Calu3 (cell line): Measurements from ENCODE around the gene CCN5. TPM values are rescaled to one million over a fixed set of nuclear protein-coding genes. Genes with fewer than 3 reads are reported as not detected.

Experiments used
- BruUV-seq: library from RNA; stranded (reverse); fragments of 400-500 nt; replicated peaks from 2 replicates; lab custom pipeline; 2021; lab: Mats Ljungman, UMichigan
- CTCF ChIA-PET: fragments of 300-600 bp; sonication (Branson Sonifier 250); formaldehyde crosslinking; loops from one replicate; lab custom pipeline; 2022; ENCODE audit warnings: antibody characterized with exemption; lab: Charles Lee
- DNase-seq: peaks from one replicate; pipeline ENCODE4 v3.0.0; 2022
- H3K27ac Mint-ChIP-seq: one replicate; pipeline ENCODE4 v1.8.0; 2022; ENCODE audit warnings: mixed read lengths; ENCODE audit not compliant: unreplicated experiment
- H3K27me3 Mint-ChIP-seq: one replicate; pipeline ENCODE4 v1.8.0; 2022; ENCODE audit warnings: mixed read lengths; ENCODE audit not compliant: unreplicated experiment
- H3K36me3 Mint-ChIP-seq: one replicate; pipeline ENCODE4 v1.8.0; 2022; ENCODE audit warnings: mild to moderate bottlenecking, moderate library complexity, mixed read lengths; ENCODE audit not compliant: insufficient read depth, unreplicated experiment
- H3K4me1 Mint-ChIP-seq: one replicate; pipeline ENCODE4 v1.8.0; 2022; ENCODE audit warnings: mild to moderate bottlenecking, low read depth, mixed read lengths; ENCODE audit not compliant: unreplicated experiment
- H3K4me3 Mint-ChIP-seq: one replicate; pipeline ENCODE4 v1.8.0; 2022; ENCODE audit warnings: mild to moderate bottlenecking, low read depth, moderate library complexity, mixed read lengths; ENCODE audit not compliant: unreplicated experiment
- H3K9me3 Mint-ChIP-seq: one replicate; pipeline ENCODE4 v1.8.0; 2022; ENCODE audit warnings: low read depth, mixed read lengths; ENCODE audit not compliant: unreplicated experiment
- CTCF ChIP-seq: fragments of 200-600 bp; IDR thresholded peaks from one replicate; pipeline ENCODE4 v1.8.0; 2022; ENCODE audit warnings: antibody characterized with exemption; ENCODE audit not compliant: unreplicated experiment
- intact Hi-C: fragments of 100-400 bp; cut with micrococcal nuclease; formaldehyde crosslinking; loops from one replicate; pipeline ENCODE4 v1.10.0; 2022; ENCODE audit not compliant: unreplicated experiment
- total RNA-seq: library from RNA; stranded (reverse); gene quantifications from 2 replicates; pipeline ENCODE4 v1.2.3, GENCODE V29; 2022

CCN5 gene
- total RNA-seq, 1 experiment from 2014 or later, result 0.94 TPM

DNA sequence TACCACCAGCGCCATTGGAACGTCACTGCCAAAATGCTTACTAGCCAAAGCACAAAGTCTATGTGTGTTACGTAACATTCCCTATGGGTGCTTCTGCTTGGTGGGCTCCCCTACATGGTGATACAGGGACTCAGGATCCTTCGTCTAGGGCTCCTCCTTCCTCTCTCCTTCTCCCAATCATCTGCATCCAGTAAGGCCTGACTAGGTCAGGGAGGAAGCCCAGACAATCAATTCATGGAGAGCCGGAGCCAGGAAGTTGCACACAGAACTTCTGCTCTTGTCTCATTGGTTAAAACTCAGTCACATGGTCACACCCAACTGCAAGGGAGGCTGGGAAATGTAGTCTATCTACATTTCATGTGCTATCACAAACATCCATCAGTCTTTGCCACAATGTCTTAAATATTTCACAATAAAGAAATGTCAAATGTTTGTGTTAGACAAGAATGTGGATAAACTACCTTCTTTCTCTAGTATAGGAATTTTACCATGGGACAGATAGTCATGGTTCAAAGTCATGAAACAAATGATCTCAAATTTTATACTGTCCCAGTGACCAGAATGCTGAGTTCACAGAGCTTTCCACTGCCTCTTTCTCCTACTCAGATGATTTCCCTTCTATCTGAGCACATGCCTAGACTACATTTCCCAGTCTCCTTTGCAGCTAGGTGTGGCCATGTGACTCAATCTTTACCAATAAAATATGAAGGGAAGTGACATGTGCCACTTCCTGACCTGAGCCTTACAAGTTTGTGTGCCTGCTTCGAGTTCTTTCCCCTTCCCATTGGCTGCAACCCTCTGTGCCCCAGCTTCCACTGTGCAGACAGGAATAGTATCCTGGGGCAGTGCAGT is 21.2 kb downstream of the CCN5 start:
- CTCF ChIA-PET, result interaction anchor here (0.7 kb wide), 1 partner anchor 12 kb away, joined by 3 read pairs; no protein-coding TSS in a partner anchor
- TF ChIP-seq CTCF, result no peak
- intact Hi-C loops, result loop anchor here (10.0 kb wide), 1 partner anchor 522 kb away; the partner anchor contains the start of gene OSER1

GRCh38 chr20:44737116-44737515 is 21.9 kb downstream of the CCN5 start:
- H3K9me3 Mint-ChIP-seq, result no peaks in the 10 kb centered on the region
- CTCF ChIA-PET, result interaction anchor here (0.7 kb wide), 1 partner anchor 11 kb away, joined by 3 read pairs; no protein-coding TSS in a partner anchor
- TF ChIP-seq CTCF, result no peak
- peaks cover 30% of the 10 kb centered on the region for H3K36me3 Mint-ChIP-seq
- no TSS peak for BruUV-seq
- no peak overlapping the region for H3K4me3 Mint-ChIP-seq
- H3K27me3 Mint-ChIP-seq, result peaks cover 12% of the 10 kb centered on the region
- no peak for DNase-seq
- intact Hi-C loops, result loop anchor here (10.0 kb wide), 1 partner anchor 522 kb away; the partner anchor contains the start of gene OSER1
- peaks cover 49% of the 10 kb centered on the region for H3K4me1 Mint-ChIP-seq
- H3K27ac Mint-ChIP-seq, result no peak overlapping the region

More for the DNA sequence above, 21.2 kb downstream of the CCN5 start:
- peak; percentile 90 for DNase-seq
- peak overlapping the region; percentile 97 for H3K27ac Mint-ChIP-seq
- H3K9me3 Mint-ChIP-seq, result no peaks in the 10 kb centered on the region
- H3K4me3 Mint-ChIP-seq, result peak overlapping the region; percentile 63
- peaks cover 54% of the 10 kb centered on the region for H3K4me1 Mint-ChIP-seq
- H3K36me3 Mint-ChIP-seq, result peaks cover 30% of the 10 kb centered on the region
- peaks cover 5% of the 10 kb centered on the region for H3K27me3 Mint-ChIP-seq
- BruUV-seq, result no TSS peak

DNA sequence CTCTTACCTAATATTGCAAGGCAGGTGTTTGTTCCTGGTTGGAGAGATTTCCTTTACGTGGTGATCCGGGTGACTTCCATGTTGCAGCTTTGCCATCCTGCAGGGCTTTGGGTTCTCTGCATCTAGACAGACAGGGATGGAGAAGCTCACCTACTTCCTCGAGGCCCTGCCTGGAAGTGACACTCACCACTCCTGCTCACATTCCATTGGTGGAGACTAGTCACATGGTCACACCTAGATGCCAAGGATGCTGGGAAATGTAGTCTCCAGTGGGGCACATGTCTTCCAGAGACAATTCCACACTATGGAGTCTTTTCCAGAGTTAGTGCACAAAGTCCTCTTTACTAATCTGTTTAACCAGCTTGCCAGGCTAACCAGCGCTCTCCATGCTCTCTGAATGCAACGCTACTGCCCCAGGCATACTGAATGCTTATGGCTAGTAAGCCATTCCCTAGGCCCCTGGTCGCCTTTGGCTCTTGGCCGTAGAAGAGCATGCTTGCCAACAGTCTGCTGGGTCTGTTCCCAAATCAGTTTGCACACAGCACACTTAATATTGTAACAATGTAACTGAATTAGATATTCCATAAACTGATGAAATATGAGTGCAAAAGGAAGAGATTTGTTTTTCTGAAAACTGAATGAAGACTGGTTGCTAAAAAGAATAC is 23.8 kb downstream of the CCN5 start:
- DNase-seq, result peak; percentile 89
- peak overlapping the region; percentile 57 for H3K4me3 Mint-ChIP-seq
- intact Hi-C loops, result loop anchor here (10.0 kb wide), 1 partner anchor 524 kb away; the partner anchor contains the start of gene OSER1

More for the DNA sequence above, 23.8 kb downstream of the CCN5 start:
- Mint-ChIP-seq H3K36me3 (peaks cover 17% of the 10 kb centered on the region), H3K4me1 (peaks cover 31% of the 10 kb centered on the region), H3K9me3 (no peaks in the 10 kb centered on the region), H3K27ac (peak overlapping the region; percentile 72), H3K27me3 (peaks cover 31% of the 10 kb centered on the region)
- no peak for TF ChIP-seq CTCF
- no TSS peak for BruUV-seq
- CTCF ChIA-PET, result interaction anchor here (0.5 to 1.5 kb wide), 6 partner anchors 9 to 466 kb away, joined by 3 to 9 read pairs (median 6); partner anchors contain the start of gene PABPC1L
